Coronary artery (tissue), 2 donors: ENCODE data around the gene SMPX.

Experiments
- DNase-seq: peaks from one replicate; pipeline ENCODE4 v3.0.0-alpha.2; 2017; ENCODE audit warnings: low spot score
- H3K27ac ChIP-seq, 2 donors: fragments of 200-600 bp; sonication (generic); one replicate each; pipeline ENCODE4 v1.5.1; 2016 to 2019
- H3K4me3 ChIP-seq: fragments of 200-600 bp; sonication (generic); 2 replicates; pipeline ENCODE4 v1.5.1; 2016; ENCODE audit warnings: mild to moderate bottlenecking, moderate library complexity
- CTCF ChIP-seq: fragments of 200-600 bp; sonication (generic); IDR thresholded peaks from one replicate; pipeline ENCODE4 v1.5.1; 2019; ENCODE audit warnings: antibody characterized with exemption

The SMPX gene

GRCh38 chrX:21728276-21728968 is 29.5 kb downstream of the SMPX start:
- TF ChIP-seq CTCF: no peak
- no peak for DNase-seq
- H3K27ac ChIP-seq: no peak overlapping the region
- no peak overlapping the region for H3K4me3 ChIP-seq

- no peak for DNase-seq
- H3K27ac ChIP-seq: no peak overlapping the region
- TF ChIP-seq CTCF: no peak
- no peak overlapping the region for H3K4me3 ChIP-seq
Observed at GRCh38 chrX:21725916-21726315, 32.0 kb downstream of the SMPX start.

- no peak for TF ChIP-seq CTCF
- DNase-seq: no peak
- H3K27ac ChIP-seq: no peak overlapping the region
- no peak overlapping the region for H3K4me3 ChIP-seq
Observed at GRCh38 chrX:21725496-21725895, 32.4 kb downstream of the SMPX start.

GRCh38 chrX:21723814-21724213 is 34.1 kb downstream of the SMPX start:
- no peak overlapping the region for H3K27ac ChIP-seq
- H3K4me3 ChIP-seq: no peak overlapping the region
- DNase-seq: no peak
- TF ChIP-seq CTCF: no peak

GRCh38 chrX:21723084-21723483 is 34.8 kb downstream of the SMPX start:
- TF ChIP-seq CTCF: no peak
- Histone ChIP-seq H3K27ac (no peak overlapping the region), H3K4me3 (no peak overlapping the region)
- no peak for DNase-seq

GRCh38 chrX:21721195-21721594 is 36.7 kb downstream of the SMPX start:
- no peak overlapping the region for H3K4me3 ChIP-seq
- TF ChIP-seq CTCF: no peak
- no peak for DNase-seq
- H3K27ac ChIP-seq: no peak overlapping the region

- no peak overlapping the region for H3K27ac ChIP-seq
- no peak for DNase-seq
- no peak overlapping the region for H3K4me3 ChIP-seq
- TF ChIP-seq CTCF: no peak
Observed at GRCh38 chrX:21718575-21718974, 39.3 kb downstream of the SMPX start.
